GM21447 (cell line): Measurements from ENCODE around the gene GKN2.
"Not testable (repeated sequence)": the region's sequence is repeated elsewhere in the genome, so short reads cannot be mapped to it uniquely, and the experiment has no call there.

ENCODE experiments used
- ATAC-seq: cut with Tn5 transposase; IDR thresholded peaks from one replicate; pipeline ENCODE4 v1.9.1; 2021; ENCODE audit not compliant: unreplicated experiment

The GKN2 gene

DNA sequence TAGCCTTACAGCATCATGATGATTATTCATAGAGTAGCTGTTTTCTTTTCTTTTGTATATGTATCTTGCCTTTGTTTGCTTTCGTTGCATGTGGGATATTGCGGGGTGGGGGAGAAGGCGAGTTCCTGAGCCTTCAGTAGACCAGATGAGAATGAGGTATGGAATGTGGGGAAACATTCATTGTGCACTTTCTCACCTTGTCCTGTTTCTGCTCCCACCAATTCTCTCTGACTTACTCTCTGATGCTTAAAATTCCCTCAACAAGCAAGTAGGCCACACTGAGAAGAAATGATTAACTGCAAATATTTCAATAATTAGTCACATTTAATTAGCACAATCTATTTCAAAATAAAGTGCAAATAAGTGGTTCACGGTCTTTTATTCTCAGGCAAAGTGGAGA, 31.0 kb downstream of the GKN2 start:
- ATAC-seq = no peak

DNA sequence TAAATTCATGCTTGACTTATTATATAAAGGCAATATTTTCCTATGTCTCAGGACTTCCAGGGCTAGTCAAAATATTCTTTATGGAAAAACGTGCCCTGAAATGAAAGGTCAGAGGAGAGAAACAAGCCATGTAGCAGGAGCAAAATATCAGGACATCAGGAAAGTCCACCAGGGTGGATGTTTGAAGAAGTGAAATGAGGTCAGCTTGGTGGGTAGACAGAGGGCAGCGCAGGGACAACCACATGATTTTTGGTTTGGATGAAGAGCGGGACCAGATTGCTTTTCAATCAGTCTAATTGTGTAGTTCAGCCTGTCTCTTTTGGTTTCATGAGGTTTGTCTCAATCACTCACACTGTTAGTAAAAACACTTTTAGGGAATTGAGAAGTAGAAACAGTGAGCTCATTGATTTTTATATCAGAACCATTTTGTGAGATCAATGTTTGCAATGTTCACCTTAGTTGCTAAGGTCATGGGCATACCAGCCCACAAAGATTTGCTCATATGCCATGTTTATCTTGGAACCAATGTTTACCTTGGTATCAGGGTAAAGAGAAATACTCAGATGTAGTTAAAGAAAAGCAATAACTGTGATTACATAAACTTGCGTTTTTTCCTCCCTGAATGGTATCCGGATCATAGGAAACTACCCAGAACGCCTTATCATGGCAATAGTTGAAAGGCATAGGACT, 32.1 kb downstream of the GKN2 start:
- ATAC-seq = no peak

DNA sequence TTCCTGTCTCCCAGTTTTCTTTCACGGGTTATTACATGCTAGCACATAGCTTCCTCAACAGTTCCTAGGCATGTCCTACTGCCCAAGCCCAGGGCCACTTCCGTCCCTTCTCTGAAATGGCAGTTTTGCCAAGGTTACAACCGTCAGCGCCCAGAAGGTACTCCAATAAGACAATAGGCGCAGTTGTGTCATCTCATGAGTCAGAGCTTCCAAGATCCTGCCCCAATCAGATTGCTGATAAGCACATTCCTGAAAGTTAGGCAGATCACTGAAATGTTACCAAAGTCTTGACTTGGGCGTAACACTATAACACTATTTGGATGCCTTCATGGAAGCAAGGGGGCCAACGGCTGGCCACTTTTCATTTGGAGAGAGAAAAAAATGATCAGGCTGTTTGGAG, 34.2 kb downstream of the GKN2 start:
- no peak for ATAC-seq

DNA sequence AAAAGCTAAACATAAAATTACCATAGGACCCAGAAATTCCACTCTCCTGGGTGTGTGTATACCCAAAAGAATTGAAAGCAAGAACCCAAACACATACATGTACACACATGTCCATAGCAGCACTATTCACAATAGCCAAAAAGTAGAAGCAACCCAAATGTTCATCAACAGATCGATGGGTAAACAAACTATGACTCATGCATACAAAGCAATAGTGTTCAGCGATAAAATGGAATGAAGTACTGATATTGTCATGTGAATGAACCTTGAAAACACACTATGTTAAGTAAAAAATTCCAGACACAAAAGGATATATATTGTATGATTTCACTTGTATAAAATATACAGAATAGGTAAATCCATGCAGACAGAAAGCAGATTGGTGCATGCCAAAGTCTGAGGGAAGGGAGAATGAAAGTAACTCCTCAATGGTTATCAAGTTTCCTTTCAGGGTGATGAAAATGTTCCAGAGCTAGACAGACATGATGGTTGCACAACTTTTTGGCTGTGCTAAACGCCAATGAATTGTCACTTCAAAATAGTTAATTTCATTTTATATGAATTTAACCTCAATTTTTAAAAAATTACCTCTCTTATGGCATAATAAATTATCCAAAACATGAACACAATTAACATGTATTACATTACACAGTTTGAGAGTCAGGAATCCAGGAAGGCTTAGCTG, 35.5 kb downstream of the GKN2 start:
- no peak for ATAC-seq

DNA sequence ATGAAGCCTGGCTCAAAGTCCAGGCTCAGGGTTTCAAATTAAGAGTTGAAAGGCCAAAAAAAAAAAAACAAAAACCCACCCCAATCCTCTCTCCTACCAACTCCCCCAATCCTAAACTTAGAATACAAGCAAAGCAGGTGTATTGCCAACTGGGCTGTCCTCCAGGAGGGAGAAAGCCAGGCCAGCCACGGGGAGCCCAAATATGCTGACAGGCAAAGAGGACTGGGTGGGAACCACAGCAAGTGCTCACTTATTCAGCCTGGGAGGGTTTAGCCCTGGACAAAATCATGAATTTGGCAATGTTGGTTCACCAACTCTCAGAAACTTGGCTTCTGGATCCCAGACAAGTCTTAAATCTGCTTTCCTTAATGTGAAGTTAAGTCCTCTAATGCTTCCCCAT, 36.5 kb downstream of the GKN2 start:
- ATAC-seq = no peak

- no peak for ATAC-seq
These were observed 37.3 kb downstream of the GKN2 start for GRCh38 chr2:68915393-68915792.

DNA sequence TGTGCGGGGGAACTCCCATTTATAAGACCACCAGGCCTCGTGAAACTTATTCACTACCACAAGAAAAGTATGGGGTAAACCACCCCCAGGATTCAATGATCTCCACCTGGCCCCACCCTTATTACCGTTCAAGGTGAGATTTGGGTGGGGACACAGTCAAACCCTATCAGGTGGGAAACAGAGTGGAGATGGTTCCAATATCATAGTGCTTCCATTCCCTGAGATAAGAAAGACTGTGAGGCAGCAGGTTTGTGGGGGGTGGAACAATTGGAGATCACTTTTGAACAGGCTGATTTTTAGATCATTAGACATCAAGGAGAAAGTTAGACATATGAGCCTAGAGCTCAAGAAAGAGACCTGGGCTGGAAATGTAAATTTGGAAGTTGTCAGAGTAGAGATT, 39.3 kb downstream of the GKN2 start:
- ATAC-seq = no peak

DNA sequence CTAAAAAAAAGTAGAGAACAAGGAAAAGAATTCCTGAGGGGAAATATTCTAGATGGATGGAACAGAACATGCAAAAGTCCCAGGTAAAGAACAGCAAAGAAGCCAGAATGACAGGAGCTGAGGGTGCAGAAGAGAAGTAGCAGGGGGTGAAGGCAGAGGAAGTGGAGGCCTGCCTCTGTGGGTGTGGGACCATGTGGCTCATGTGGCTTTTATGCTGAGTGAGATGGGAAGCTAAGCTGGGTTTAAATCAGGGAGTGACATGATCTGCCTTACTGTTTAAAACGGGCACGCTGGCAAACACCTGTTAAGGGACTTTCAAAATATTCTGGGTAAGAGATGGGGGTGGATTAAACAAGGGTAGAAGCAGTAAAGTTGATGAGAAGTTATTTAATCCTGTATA, 40.0 kb downstream of the GKN2 start:
- no peak for ATAC-seq

GRCh38 chr2:68912111-68912510, 40.6 kb downstream of the GKN2 start:
- no peak for ATAC-seq

DNA sequence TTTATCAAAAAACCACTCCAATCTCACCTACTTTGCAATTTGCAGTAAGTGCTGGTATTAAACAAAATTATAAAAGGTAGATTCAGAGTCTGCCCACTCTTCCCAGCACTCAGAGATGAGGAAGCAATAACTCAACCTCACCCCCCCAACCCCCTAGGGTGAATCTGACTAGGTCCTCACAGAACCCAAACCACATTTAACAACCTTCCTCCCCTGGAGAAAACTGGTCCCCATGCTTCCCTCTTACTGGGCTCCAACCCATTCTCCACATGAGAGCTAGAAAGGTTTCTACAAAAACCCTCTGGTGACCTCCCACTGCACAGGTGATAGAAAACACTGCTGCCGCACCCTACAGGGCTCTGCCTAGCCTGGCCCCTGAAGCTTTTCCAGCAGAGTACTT, 41.0 kb downstream of the GKN2 start:
- no peak for ATAC-seq

DNA sequence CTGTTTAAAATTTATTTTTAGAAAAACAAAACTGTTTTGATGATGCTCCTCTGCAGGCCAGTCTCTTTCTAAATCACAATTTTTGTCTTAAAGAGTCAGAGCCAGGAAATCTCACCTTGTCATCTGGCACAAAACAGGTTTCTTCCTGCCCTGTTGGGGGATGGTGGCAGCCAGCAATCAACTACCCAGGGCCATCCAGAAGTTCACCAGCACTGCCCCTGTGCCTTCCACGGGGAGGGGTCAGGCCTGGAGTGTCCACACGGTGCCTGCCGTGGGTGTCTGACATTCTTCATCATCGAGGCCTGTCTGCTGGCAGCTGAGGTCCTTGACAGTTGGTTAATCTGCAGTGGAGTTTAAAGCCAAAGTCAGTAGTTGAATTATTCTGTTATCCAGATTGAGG, 41.4 kb downstream of the GKN2 start:
- ATAC-seq = no peak

GRCh38 chr2:68909793-68910674, 42.7 kb downstream of the GKN2 start:
- ATAC-seq = peak; percentile 37

DNA sequence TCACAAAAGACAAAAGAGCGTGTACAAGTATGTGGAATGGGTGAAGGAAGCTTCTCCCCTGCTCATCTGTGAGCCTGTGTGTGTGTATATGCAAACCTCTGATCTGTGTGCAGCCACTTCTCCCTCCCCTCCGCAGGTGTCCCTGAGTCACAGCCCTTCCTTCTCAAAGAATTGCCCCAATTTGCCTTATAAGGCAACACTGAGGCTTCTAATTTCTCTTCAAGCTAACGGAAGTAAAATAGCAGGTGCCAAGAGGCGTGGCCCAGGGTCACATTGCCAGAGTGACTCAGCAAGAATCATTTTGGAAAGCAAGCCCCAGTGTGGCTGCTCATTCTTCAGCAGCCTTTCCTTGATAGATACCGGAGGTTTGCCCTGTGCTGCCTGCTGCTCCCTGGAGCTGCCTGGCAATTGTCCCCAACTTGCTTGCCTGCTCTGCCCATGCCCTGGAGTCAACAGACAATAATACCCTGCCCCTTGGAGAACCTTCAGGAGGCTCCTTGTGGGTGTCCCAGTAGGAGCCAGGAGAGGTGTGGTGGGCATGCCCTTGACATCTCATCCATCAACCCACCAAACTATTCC, 44.2 kb downstream of the GKN2 start:
- ATAC-seq = peak; percentile 96

GRCh38 chr2:68907920-68908253, 44.8 kb downstream of the GKN2 start:
- ATAC-seq = no peak

DNA sequence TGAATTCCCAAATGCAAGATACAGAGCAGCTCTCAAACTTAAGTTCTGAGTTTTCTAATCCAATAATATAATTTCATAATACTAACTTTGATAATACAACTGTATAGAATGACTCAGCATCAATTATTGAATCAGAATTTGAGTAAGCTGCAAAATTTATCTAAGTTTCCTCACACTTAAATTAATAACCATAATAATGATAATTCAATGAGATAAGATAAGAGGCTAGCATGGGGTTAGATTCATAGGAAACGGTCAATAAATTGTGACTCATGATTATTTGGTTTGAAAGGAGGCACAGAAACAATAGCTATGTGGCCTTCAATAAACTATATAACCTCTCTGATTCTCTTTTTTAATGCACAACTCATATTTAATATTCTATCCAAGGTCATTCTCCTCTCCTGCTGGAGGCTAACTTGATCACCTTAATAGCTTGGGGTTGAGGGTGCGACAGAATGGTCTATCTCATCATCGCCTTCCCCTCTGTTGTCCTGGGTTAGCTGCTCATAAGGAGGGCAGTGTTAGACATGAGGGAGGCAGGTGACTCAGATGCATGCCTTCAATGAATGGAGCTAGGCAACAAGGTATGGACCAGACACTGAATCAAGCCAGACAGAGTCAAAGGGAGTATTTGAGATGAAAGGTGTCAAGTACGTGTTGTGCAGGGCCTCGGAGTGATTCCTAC, 45.3 kb downstream of the GKN2 start:
- ATAC-seq = no peak

- no peak for ATAC-seq
These were observed 46.0 kb downstream of the GKN2 start for GRCh38 chr2:68906716-68907115.

DNA sequence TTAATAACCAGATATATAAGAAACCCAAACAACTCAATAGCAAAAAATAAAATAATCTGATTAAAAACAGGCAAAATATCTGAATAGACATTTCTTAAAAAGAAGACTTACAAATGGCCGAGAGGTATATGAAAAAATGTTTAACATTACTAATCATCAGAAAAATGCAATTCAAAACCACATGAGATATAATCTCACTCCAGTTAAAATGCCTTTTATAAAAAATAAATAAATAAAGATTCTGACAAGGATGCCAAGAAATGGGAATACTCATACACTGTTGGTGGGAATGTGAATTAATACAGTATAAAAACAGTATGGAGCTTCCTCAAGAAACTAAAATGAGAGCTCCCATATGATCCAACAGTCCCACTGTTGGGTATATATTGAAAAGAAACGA, 47.6 kb downstream of the GKN2 start:
- no peak for ATAC-seq

DNA sequence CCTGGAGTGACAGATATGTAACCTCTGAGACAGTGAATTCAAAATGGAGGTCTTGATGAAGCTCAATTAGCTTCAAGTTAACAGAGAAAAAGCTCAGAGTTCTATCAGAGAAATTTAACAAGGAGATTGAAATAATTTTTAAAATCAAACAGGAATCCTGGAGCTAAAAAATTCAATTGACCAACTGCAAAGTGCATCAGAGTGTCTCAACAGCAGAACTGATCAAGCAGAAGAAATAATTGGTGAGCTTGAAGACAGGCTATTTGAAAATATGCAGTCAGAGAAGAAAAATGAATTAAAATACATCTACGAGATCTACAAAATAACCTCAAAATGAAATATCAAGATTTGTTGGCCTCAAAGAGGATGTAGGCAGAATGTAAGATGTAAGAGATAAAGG, 51.1 kb downstream of the GKN2 start:
- no peak for ATAC-seq

DNA sequence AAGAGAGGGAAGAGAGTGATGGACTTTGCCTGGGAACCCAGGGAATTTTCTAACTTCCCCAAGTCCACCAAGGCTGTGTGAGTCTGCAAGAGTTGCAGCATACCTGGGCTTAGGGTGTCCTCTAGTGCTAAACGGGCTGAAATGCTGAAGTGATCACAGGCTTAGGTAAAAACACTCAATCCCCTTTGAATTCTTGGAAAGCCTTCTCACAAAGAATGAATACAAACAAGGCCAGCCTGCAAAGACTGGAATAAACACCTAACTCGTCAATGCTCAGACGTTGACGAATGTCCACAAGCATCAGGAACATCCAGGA, 51.5 kb downstream of the GKN2 start:
- ATAC-seq = no peak

DNA sequence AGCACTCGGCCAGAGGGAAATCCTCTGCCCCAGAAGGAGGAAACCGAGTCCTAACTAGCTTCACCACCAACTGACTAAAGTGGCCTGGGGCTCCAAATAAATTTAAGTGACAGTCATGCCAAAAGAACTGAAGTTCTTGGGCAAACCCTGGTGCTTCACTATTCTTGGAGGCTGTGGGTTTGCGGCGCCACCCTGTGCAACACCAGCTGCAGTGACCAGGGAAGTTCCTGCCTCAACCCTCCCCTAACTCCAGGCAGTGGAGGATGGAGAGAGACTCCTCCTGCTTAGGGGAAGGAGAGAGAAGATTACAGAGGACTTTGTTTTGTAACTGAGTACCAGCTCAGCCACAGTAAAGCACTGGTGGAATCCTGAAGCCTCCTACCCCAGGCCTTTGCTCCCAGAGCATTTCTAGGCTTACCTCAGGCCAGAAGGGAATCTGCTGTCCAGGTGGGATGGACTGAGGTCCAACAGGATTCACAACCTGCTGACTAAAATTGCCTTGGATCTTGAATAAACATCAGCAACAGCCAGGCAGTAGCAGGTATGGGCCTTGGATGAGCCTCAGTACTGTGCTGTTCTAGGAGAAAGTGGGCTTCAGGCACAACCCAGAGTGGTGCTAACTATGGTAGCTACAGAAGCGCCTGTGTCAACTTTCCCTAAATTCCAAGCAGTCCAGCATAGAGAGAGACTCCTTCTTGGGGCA, 52.0 kb downstream of the GKN2 start:
- no peak for ATAC-seq

- not testable (repeated sequence) for ATAC-seq
These were observed 56.7 kb downstream of the GKN2 start for GRCh38 chr2:68895981-68896380.
